ENCODE data around the gene GRK2.
"Not testable (repeated sequence)": the region's sequence is repeated elsewhere in the genome, so short reads cannot be mapped to it uniquely, and the experiment has no call there.

The GRK2 gene

DNA sequence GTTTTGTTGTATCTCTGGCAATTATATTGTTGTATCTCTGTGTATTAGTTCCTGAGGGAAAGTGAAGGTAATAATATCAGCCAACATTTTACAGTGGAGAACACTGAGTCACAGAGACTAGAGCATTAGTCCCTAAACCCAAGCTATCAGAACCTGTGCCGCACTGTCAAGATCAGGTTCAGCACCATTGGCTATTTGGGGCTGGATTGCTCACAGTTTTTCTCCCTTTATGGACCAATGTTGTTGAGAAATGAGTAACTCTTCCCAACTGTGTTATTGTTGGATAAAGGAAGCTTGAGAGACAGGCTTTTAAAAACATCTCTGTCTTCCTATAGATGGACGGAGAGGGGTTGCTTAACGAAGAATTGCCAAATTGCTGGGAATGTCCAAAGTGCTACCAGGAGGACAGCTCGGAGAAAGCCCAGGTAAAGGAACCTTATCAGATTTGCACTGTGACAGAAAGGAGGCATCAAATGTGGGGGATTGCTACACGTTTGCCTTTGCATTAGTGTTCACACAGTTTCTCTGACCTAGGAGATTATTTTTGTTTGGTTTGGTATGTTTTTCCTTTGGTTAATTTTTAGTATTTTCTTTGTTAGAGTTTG, 18.2 kb upstream of the GRK2 start:
- TF ChIP-seq POLR2A (IDR thresholded peaks at IDR 0.05; ENCODE audit: low read depth, low read length): no peak
- no peak for FAIRE-seq
- DNase-seq (ENCODE audit: insufficient read length, low spot score): no peak

DNA sequence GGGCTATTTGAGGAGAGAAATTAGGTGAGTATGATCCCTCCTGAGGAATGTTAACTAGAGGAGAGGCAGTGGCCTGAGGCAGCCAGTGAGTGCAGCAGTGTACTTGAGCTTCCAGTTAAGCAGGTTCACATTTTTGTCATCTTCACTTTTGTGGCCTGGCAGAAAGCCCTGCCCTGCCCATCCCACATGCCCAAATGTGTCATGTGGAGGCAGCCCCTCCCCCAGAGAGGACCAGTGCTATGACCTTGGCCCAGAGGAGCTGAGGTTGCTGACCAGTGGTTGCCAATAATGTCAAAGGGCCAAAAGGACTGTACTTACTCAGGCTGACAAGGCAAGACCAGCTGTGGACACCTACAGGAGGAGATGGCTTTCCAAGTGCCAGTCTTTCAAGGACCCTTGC, 17.6 kb upstream of the GRK2 start:
- no peak for TF ChIP-seq POLR2A (IDR thresholded peaks at IDR 0.05; ENCODE audit: low read depth, low read length)
- FAIRE-seq: no peak
- DNase-seq (ENCODE audit: insufficient read length, low spot score): no peak

DNA sequence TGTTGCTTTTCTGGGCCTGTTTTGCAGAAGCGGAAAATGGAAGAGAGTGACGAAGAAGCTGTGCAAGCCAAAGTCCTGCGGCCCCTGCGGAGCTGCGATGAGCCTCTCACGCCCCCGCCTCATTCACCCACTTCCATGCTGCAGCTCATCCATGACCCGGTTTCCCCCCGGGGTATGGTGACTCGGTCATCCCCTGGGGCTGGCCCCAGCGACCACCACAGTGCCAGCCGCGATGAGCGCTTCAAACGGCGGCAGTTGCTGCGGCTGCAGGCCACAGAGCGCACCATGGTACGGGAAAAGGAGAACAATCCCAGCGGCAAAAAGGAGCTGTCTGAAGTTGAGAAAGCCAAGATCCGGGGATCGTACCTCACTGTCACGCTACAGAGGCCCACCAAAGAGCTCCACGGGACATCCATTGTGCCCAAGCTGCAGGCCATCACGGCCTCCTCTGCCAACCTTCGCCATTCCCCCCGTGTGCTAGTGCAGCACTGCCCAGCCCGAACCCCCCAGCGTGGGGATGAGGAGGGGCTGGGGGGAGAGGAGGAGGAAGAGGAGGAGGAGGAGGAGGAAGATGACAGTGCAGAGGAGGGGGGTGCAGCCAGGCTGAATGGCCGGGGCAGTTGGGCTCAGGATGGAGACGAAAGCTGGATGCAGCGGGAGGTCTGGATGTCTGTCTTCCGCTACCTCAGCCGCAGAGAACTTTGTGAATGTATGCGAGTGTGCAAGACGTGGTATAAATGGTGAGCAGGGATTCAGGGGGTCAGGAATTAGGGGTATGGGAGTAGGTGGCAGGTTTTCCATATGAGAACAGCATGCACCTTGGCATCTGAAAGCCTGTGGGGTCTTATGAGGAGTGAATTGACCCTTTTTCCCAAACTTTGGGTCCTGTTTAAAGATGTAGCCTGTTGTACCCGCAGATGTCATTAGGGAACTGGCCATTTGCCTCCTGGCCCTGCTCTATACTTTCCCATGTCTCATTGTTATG, 15.9 kb upstream of the GRK2 start:
- DNase-seq (ENCODE audit: insufficient read length, low spot score) (no peak), FAIRE-seq (no peak)
- TF ChIP-seq POLR2A (IDR thresholded peaks at IDR 0.05; ENCODE audit: low read depth, low read length): no peak

DNA sequence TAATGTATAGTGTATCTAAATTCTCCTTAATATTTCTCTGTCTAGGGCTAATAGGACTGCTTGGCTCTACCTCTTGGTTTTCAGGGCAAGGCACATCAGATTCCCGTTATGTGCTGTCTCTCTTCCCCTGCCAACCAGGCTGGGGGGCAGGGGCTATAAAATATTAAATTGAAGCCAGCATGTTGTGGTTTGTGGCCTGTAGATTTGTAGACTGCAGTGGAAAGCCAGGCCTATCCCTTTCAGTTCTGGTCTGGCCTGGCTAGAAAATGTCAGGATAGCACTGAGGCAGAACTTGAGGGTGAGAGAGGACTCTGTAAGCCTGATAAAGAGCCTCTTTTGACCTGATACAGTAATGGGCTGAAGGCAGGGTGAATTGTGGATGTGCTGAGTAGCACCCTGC, 14.4 kb upstream of the GRK2 start:
- FAIRE-seq (no peak), DNase-seq (ENCODE audit: insufficient read length, low spot score) (no peak)

DNA sequence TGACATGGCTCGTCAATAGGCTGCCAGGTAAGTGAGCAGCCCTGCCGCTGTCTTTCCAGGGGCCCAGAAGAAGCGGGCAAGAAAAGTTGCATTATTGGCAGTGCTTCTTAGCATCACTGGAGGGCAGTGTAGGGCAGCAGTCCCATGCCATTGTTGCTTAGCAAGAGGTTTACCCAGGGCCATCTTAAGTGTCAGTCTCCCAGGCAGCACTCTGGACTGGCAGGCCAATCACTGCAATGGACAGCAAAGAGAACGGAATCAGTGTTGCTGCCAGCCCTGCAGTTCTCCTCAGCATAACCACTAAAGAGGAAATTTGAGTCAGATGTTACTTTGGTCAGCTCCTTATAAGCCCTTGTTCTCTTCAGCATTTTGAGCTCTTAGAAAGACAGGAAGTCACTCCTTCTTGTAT, 13.4 kb upstream of the GRK2 start:
- TF ChIP-seq POLR2A (IDR thresholded peaks at IDR 0.05; ENCODE audit: low read depth, low read length): no peak
- no peak for DNase-seq (ENCODE audit: insufficient read length, low spot score)
- no peak for FAIRE-seq

More for the DNA sequence above, 14.4 kb upstream of the GRK2 start:
- no peak for TF ChIP-seq POLR2A (IDR thresholded peaks at IDR 0.05; ENCODE audit: low read depth, low read length)

DNA sequence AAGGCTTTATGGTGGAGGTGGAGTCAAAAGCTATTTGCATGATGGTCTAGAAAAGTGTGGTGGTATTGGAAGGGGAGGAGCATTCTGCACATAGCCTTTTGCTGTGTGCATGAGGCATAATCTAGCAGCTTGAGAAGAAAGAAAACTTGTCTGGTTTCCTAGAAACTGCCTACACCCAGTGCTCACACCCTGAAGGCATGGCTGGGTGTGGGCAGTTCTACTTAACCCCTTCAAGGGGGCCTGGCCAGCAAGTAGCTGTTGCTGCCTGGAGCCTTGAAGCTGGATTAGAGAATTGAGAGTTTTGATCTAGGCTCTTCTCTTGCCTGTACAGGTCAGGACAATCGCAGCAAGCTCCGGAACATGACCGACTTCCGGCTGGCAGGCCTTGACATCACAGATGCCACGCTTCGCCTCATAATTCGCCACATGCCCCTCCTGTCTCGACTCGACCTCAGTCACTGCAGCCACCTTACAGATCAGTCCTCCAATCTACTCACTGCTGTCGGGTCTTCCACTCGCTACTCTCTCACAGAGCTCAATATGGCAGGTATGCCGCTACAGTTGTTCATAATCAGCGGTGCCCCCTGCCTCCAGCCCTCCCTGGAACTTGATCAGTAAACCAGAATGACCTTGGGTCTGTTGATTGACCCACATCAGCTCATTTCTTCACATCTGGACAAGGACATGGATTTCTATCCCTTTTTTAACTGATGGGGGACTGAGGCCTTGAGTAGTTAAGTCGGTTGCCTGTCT, 12.2 kb upstream of the GRK2 start:
- no peak for TF ChIP-seq POLR2A (IDR thresholded peaks at IDR 0.05; ENCODE audit: low read depth, low read length)
- DNase-seq (ENCODE audit: insufficient read length, low spot score): no peak
- no peak for FAIRE-seq

DNA sequence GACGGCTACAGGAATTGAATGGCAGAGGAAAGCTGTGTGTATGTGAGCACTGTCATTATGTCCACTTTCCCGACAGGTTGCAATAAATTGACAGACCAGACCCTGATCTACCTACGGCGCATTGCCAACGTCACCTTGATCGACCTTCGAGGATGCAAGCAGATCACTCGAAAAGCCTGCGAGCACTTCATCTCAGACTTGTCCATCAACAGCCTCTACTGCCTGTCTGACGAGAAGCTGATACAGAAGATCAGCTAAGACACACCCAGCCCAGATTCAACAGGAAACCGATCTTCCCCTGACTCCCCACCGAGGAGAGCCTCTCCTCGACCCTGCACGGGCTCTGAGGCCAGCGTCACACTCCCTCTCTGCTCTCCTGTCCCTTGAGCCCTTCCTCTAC, 11.5 kb upstream of the GRK2 start:
- TF ChIP-seq POLR2A (IDR thresholded peaks at IDR 0.05; ENCODE audit: low read depth, low read length): no peak
- no peak for DNase-seq (ENCODE audit: insufficient read length, low spot score)
- FAIRE-seq: no peak

DNA sequence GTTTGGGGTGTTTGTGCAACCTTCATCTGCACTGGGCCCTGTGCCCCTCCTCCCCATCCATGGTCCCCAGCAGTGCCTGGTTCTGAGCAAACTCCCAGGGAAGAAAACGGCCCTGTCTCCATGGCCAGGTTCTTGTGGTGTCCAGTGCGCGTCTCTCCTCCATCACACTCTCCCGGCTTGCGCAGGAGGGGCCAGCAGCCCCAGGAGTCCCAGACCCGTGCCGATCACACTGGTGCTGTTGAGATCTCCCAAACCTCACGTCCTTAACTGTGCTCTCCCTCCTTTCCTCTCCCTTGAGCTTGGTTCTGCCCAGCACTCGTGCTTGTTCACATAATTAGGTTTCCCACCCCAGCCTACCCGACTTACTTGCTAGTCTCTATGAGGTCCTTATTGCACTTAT, 10.9 kb upstream of the GRK2 start:
- DNase-seq (ENCODE audit: insufficient read length, low spot score): no peak
- no peak for FAIRE-seq
- TF ChIP-seq POLR2A (IDR thresholded peaks at IDR 0.05; ENCODE audit: low read depth, low read length): no peak

DNA sequence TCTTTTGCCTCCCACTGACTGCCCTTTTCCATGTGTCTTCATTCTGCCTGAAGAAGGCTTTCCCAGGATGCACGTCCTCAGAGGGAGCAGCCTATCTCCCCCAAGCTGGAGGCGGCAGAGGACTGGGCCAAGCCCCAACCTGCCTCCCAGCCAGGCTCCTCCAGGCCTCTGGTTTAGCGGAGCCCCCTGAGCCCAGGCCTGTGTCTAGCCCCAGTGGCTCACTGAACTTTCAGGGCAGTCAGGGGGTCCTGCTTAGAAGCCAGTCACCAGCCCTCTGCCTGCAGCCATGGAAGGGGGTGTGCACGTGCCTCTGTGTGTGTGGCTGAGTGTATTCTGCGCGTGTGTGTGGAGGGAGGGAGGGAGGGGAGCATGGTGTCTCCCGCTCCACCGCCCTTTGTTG, 10.4 kb upstream of the GRK2 start:
- no peak for TF ChIP-seq POLR2A (IDR thresholded peaks at IDR 0.05; ENCODE audit: low read depth, low read length)
- no peak for DNase-seq (ENCODE audit: insufficient read length, low spot score)
- FAIRE-seq: no peak

DNA sequence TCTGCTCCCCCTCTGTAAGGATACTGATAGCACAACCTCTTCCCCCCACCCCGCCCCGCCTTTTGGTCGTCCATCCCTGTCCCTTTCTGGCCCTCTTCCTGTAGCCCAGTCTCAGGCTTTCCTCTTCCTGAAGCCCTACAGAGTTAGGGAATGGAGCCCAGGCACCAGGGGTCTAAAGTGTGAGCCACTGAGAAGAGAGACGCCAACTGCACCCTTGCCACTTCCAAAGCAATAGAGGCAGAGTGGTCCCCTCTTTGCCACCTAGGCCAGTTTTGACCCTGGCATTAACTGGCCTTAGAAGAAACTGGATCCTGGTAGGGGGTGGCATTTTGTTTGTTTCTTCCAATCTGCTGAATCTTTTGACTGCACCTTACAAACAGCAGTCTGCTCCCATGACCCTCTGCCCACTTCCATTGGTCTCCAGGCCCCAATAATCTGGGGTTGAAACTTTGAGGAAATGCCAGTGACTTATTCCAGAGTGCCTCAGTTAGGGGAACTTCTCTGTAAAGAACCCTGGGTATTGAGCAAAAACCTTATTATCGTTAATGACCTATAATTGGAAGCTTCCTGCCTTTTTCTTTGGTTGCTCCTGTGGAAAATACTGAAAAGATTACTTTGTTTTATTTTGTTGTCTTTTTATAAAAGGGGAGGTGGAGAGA, 9.7 kb upstream of the GRK2 start:
- no peak for TF ChIP-seq POLR2A (IDR thresholded peaks at IDR 0.05; ENCODE audit: low read depth, low read length)
- no peak for DNase-seq (ENCODE audit: insufficient read length, low spot score)
- FAIRE-seq: no peak

DNA sequence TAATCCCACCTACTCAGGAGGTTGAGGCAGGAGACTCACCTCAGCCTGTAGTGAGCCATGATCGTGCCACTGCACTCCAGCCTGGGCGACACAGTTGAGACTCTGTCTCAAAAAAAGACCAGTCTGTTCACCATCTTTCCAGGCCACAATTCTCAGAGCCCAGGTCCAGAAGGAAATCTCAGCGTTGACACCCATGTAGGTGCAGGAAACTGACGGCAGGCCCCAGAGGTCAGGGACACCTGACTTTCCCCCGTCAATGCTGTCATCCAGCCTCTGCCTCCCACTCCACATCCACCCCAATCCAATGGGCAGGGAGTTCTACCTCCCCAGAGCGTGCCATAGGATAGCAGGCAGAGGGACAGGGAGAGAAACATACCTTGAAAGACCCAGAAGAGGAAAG, 5.9 kb upstream of the GRK2 start:
- DNase-seq (ENCODE audit: insufficient read length, low spot score) (no peak), FAIRE-seq (no peak)
- TF ChIP-seq POLR2A (IDR thresholded peaks at IDR 0.05; ENCODE audit: low read depth, low read length): no peak

DNA sequence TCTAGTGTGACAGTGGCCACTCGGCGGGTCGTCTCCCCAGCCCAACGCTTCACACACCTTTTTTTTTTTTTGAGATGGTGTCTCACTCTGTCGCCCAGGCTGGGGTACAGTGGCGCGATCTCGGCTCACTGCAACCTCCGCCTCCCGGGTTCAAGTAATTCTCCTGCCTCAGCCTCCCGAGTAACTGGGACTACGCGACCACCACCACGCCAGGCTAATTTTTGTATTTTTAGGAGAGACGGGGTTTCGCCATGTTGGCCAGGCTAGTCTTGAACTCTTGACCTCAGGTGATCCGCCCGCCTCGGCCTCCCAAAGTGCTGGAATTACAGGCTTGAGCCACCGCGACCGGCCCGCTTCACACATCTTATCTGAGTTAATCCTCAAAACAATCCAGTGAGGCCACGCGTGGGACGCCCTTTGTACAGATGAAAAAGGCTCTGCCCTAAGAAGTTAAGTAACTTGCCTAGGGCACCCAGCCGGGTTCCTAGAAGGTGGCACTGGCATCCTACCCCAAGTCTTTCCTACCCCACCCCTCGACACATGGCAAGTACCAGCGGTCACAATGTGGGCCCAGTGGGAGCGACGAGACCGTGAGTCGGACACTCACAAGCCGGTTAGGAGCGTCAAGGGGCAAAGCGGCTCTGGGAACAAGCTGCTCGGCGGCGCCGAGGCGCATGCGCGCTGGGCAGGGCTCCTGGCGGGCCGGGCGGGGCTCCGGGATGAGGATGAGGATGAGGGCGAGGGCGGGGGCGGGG, 5.2 kb upstream of the GRK2 start:
- not testable (repeated sequence) for FAIRE-seq; DNase-seq (ENCODE audit: insufficient read length, low spot score)

DNA sequence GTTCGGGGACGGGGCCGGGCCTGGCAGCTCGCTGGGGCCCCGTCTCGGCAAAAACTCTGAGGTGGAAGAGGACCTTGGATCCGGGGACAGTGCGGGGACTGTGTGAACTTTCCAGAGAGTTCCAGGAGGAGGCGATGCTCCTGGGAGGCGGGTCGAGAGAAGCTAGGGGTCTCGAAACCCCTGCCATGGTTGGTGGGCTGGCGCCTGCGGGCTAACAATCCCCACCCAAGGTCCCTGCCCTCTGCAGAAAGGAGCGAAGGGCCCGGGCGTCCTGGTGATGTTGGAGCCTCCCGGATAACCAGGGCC, 4.7 kb upstream of the GRK2 start:
- TF ChIP-seq POLR2A (IDR thresholded peaks at IDR 0.05; ENCODE audit: low read depth, low read length): no peak
- DNase-seq (ENCODE audit: insufficient read length, low spot score) (no peak), FAIRE-seq (no peak)
